ENCODE results near the gene TMEM145.
A peak's percentile ranks its signal among the peaks of the same experiment; 100 is the strongest.
"Not testable (repeated sequence)": the region's sequence is repeated elsewhere in the genome, so short reads cannot be mapped to it uniquely, and the experiment has no call there.

Gene TMEM145

DNA sequence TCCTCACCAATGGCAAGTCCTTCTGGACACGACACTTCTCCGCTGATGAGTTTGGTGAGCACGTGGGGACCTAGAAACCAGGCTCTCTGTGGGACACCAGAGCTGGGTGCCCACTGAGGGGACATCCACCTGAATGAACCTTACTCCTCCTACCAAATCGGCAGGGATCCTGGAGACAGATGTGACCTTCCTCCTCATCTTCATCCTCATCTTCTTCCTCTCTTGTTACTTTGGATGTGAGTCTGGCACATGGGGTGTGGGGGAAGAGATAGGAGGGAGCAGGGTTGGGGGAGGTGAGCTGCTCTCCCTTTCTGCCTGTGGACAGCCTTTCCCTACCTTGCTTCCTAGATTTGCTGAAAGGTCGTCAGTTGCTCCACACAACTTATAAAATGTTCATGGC is 1.9 kb downstream of the TMEM145 start:
- no peak for DNase-seq (ENCODE audit: low spot score)

GRCh38 chr19:42316223-42317211 is 3.4 kb downstream of the TMEM145 start:
- no peak for DNase-seq (ENCODE audit: low spot score)

DNA sequence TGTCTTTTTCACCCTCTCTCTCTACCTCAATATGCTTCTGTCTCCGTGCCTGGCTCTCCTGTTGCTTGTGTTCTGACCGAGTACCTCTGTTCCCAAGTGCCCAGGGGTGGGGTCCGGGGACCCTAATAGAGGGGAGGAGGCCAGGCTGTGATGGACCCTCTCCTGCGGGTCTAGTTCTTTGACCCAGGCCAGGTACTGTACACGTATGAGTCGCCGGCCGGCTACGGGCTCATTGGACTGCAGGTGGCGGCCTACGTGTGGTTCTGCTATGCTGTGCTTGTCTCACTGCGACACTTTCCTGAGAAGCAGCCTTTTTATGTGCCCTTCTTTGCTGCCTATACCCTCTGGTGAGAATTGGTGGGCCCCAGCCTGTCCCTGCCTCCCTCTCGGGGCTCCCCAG is 4.4 kb downstream of the TMEM145 start:
- DNase-seq (ENCODE audit: low spot score) = no peak

DNA sequence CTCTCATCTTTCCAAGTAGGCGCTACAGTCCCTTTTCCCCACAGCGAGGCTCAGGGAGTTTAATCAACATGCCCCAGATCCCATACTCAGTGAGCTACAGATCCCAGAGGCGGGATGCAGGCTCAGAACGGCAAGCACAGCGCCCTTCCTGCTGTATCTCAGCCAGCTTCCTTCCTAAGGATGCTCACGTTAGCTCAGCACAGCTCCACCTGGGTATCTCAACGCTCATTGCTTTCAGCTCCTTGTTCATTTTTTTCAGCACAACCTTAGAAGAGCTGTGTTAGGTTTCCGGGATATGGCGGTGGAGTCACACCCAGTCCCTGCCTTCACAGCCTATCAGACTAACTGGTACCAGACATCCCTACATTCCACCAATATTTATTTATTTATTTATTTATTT is 9.2 kb downstream of the TMEM145 start:
- no peak for DNase-seq (ENCODE audit: low spot score)

GRCh38 chr19:42323473-42323851 is 10.4 kb downstream of the TMEM145 start:
- no peak for DNase-seq (ENCODE audit: low spot score)

DNA sequence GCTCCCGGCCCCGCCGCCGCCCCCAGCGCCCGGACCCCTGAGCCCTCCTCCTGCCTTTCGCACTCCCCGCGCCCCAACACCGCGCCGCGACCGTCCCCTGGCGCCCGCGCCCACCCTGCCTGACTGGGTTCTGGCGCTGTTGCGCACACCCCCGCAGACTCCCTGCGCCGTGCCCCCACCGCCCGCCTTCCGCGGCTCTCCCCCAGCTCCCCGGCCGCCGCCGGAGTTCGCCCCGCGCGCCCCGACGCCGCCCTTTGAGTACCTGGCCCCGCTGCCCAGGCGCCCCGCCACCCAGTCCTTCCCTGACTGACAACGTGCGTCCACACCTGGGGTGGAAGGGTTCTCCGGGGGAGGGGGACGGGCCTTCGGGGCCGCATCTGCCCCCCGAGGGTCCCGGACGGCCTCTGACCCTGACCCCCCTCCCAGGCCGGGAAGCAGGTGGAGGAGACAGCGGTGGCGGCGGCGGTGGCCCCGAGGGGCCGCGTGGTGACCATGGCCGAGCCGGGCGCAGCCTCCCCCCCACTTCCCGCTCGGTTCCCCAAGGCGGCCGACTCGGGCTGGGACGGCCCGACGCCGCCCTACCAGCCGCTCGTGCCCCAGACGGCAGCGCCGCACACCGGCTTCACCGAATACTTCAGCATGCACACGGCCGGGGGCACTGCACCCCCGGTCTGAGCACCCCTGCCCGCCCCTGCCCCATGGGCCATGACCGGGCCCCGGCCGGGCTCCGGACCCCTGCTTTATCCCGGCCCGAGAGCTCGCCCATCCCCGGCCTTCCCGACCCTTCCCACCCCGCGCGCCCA is 10.9 kb downstream of the TMEM145 start:
- DNase-seq (ENCODE audit: low spot score) = no peak

GRCh38 chr19:42324655-42325307 is 11.7 kb downstream of the TMEM145 start:
- no peak for DNase-seq (ENCODE audit: low spot score)

GRCh38 chr19:42325308-42325895 is 12.3 kb downstream of the TMEM145 start, which contains the start of gene MEGF8:
MEGF8 (plus strand) TSS chr19:42325635; CDS start chr19:42326244, 609 bp downstream.
- peak; percentile 99 for DNase-seq (ENCODE audit: low spot score)

DNA sequence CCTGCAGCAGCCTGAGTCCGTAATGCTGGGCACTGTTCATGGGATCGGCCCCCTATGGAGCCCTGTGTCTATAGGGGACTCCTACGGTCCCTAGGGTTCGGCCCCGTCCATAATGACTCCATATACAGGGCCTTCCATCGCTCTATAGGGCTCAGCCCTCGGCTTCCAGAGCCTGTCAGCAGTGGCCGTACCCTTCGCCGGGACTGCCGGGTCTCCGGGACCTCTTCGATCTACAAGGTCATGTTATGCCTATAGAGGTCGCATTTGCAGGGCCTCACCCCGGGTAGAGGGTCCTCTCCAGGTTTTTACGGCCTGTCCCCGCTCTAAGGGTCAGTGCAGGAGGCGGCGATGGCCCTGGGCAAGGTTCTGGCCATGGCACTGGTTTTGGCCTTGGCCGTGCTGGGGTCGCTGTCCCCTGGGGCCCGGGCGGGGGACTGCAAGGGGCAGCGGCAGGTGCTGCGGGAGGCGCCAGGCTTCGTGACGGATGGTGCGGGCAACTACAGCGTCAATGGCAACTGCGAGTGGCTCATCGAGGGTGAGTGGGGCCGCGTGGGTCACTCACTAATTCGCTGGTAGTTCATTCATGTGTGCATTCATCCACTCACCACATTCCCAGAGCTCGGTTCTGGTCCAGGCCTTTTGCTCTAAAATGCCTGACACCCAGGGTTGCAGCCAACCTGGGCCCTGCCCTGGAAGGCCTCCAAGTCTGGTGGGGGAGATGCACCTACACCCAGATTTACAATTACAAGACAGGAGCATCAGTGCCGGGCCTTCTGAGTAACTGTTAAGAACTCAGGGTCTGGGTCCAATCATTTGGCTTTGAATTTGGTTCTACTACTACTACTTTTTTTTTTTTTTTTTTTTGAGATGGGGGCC is 13.0 kb downstream of the TMEM145 start:
- no peak for DNase-seq (ENCODE audit: low spot score)

- no peak for DNase-seq (ENCODE audit: low spot score)
Observed at GRCh38 chr19:42326969-42327368, 13.9 kb downstream of the TMEM145 start.

- no peak for DNase-seq (ENCODE audit: low spot score)
Observed at GRCh38 chr19:42327381-42327780, 14.3 kb downstream of the TMEM145 start.

DNA sequence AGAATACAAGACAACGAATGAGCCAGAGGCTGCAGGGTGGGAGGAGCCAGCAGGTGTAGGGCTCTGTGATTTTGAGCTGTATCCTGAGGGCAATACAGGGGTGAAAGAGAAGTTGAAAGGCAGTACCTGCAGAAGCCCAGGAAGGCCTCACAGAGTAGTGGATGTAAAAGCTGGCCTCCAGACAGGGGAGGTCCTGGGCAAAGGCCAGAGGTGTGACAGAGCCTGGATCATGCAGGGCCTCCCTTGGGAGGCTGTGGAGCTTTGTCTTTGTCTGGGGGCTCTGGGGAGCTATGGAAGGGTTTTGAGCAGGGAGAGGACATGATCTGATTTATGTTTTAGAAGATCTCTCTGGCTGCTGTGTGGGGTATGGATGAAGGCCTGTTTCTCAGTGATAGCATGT is 15.0 kb downstream of the TMEM145 start:
- no peak for DNase-seq (ENCODE audit: low spot score)

- DNase-seq (ENCODE audit: low spot score) = no peak
Observed at GRCh38 chr19:42328854-42329253, 15.7 kb downstream of the TMEM145 start.

GRCh38 chr19:42330241-42330711 is 17.2 kb downstream of the TMEM145 start:
- no peak for DNase-seq (ENCODE audit: low spot score)

DNA sequence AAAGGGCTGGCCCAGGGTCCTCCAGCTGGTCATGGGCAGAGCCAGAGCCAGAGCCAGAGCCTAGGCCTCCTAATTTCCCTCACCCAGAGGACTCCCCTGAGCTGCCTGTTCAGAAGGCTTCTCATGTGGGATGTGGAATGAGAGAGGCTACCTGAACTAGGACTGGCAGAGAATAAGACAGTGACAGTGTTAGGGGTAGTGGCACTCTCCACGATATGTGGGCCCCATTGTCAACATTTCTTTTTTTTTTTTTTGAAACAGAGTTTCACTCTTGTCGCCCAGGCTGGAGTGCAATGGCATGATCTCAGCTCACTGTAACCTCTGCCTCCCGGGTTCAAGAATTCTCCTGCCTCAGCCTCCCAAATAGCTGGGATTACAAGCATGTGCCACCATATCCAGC is 18.2 kb downstream of the TMEM145 start:
- not testable (repeated sequence) for DNase-seq (ENCODE audit: low spot score)

GRCh38 chr19:42332059-42332458 is 18.9 kb downstream of the TMEM145 start:
- no peak for DNase-seq (ENCODE audit: low spot score)

- DNase-seq (ENCODE audit: low spot score) = no peak
Observed at GRCh38 chr19:42333018-42333417, 19.9 kb downstream of the TMEM145 start.

- no peak for DNase-seq (ENCODE audit: low spot score)
Observed at GRCh38 chr19:42333975-42334696, 21.0 kb downstream of the TMEM145 start.

GRCh38 chr19:42334697-42335373 is 21.7 kb downstream of the TMEM145 start:
- DNase-seq (ENCODE audit: low spot score) = no peak

Measured in CD4-positive, alpha-beta T cell treated with Interleukin-6 at 100 ng/mL for 8 hours (primary cell).